Ovary (tissue), 9 donors: ENCODE results near the gene CACNA1D. TPM values are rescaled to one million over a fixed set of nuclear protein-coding genes. Genes with fewer than 3 reads are reported as not detected.
"Not testable (repeated sequence)": the region's sequence is repeated elsewhere in the genome, so short reads cannot be mapped to it uniquely, and the experiment has no call there.

ENCODE experiments used
- DNase-seq, 5 donors: peaks; one replicate each; pipeline ENCODE4 v3.0.0-alpha.2; 2019 to 2020
- H3K27ac ChIP-seq, 2 donors: fragments of 200-600 bp; one replicate each; pipeline versions ENCODE4 v1.5.1 to v1.8.0; 2019 to 2022
- H3K27me3 ChIP-seq: fragments of 200-600 bp; one replicate; pipeline ENCODE4 v1.8.0; 2022
- H3K36me3 ChIP-seq: fragments of 200-600 bp; sonication (generic); one replicate; pipeline ENCODE4 v1.5.1; 2019
- H3K4me1 ChIP-seq: one replicate; pipeline ENCODE4 v1.8.1; 2013; ENCODE audit warnings: mild to moderate bottlenecking, moderate library complexity; ENCODE audit not compliant: insufficient read depth
- H3K4me3 ChIP-seq: fragments of 200-600 bp; sonication (generic); one replicate; pipeline ENCODE4 v1.5.1; 2017
- H3K9me3 ChIP-seq, 2 donors: fragments of 200-600 bp in 1 of 2; sonication (generic) in 1 of 2; one replicate each; pipeline versions ENCODE4 v1.5.1 to v1.8.1; 2013 to 2019; ENCODE audit warnings: mild to moderate bottlenecking in 1 of 2, moderate library complexity in 1 of 2
- CTCF ChIP-seq, 3 donors: fragments of 450-650 bp in 2 of 3; fragments of 200-600 bp in 1 of 3; IDR thresholded peaks; one replicate each; pipeline versions ENCODE4 v1.5.1 to v1.8.0; 2016 to 2022; ENCODE audit warnings: antibody characterized with exemption in 3 of 3, mild to moderate bottlenecking in 1 of 3
- EP300 ChIP-seq: sonication (generic); formaldehyde crosslinking; IDR thresholded peaks from one replicate; pipeline ENCODE4 v1.6.1; 2017; ENCODE audit warnings: antibody characterized with exemption
- POLR2A ChIP-seq: fragments of 450-650 bp; IDR thresholded peaks from one replicate; pipeline ENCODE4 v1.6.1; 2017; ENCODE audit warnings: antibody characterized with exemption, mild to moderate bottlenecking, moderate library complexity
- WGBS, 3 donors: extraction: QIAGEN DNeasy Blood & Tissue Kit in 1 of 3; methylation state at CpG; one replicate each; pipeline versions ENCODE4 v1.1.5 to v1.1.7; 2013 to 2017; 5-methylcytosine and 5-hydroxymethylcytosine counted together
- intact Hi-C, 4 donors: fragments of 100-400 bp; cut with DNase I; formaldehyde crosslinking; loops; one replicate each; pipeline versions ENCODE4 v1.11.0 to v1.15.1; 2022 to 2023
- polyA plus RNA-seq, 2 donors: library from polyadenylated mRNA; stranded (reverse); fragments of 200-250 nt in 1 of 2; fragments of 350-450 nt in 1 of 2; fragmentation: Illumina TruSeq in 1 of 2; extraction: RNeasy Lipid Tissue Mini Kit (QIAGEN cat#74804) in 1 of 2; gene quantifications; one replicate each; pipeline ENCODE4 v1.2.3, GENCODE V29; 2013 to 2014
- total RNA-seq, 7 donors: library from RNA; depleted of rRNA in 2 of 7; stranded (reverse); fragments of >200 nt in 2 of 7; fragmentation: NEBNext Ultra II Directional in 3 of 7; extraction: Animal tissue kit (Norgen Biotek cat#: 25700) in 3 of 7; gene quantifications; one replicate each; pipeline versions ENCODE4 v1.1.0 to v1.2.4, GENCODE V29; 2016 to 2023
- donor health status: DM: no; HTN: no; CAD: no; lungs with moderate emphysema.
- donor health status: DM: no; HTN: no; CAD: no.
- donor health status: Bipolar disorder and iron deficiency.
- donor health status: DM: yes; HTN: yes; CAD: no.
- donor health status: DM: no; HTN: no; CAD: no.
- donor health status: DM: yes; HTN: yes; CAD: no.

The CACNA1D gene
- total and polyA plus RNA-seq, 9 donors: 0.23 to 9.3 (median 5.1) TPM

DNA sequence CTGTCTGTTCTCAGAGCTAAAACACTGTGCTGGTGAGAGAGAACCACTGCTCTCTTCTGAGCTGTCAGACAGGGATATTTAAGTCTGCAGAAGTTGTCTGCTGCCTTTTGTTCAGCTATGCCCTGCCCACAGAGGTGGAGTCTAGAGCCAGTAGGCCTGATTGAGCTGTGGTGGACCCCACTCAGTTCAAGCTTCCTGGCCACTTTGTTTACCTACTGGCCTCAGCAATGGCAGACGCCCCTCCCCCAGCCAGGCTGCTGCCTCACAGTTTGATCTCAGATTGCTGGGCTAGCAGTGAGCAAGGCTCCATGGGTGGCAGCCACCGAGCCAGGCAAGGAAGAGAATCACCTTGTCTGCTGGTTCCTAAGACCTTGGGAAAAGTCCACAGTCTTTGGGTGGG is 21.0 kb upstream of the CACNA1D start:
- 60 to 70% (median 63%) methylated on average over 2 of the region's 2 CpGs for WGBS, 3 donors
- TF ChIP-seq EP300 (no peak), CTCF (IDR thresholded peaks at IDR 0.05) (no peak)
- Histone ChIP-seq H3K4me3 (no peak overlapping the region), H3K9me3 (no peaks in the 10 kb centered on the region), H3K27ac (no peak overlapping the region), H3K27me3 (no peaks in the 10 kb centered on the region), H3K36me3 (no peaks in the 10 kb centered on the region), H3K4me1 (no peaks in the 10 kb centered on the region)
- no peak for DNase-seq
- intact Hi-C loops: no loop called here

DNA sequence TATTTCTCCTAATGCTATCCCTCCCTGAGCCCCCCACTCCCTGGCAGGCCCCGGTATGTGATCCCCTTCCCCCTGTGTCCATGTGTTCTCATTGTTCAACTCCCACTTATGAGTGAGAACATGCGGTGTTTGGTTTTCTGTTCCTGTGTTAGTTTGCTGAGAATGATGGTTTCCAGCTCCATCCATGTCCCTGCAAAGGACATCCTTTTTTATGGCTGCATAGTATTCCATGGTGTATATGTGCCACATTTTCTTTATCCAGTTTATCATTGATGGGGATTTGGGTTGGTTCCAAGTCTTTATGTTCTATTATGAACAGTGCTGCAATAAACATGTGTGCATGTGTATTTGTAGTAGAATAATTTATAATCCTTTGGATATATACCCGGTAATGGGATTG is 18.0 kb upstream of the CACNA1D start:
- H3K36me3 ChIP-seq, H3K9me3 ChIP-seq, H3K4me1 ChIP-seq, intact Hi-C loops, H3K4me3 ChIP-seq, DNase-seq, H3K27ac ChIP-seq, H3K27me3 ChIP-seq: not testable (repeated sequence)
- 81 to 97% (median 94%) methylated on average over 3 of the region's 3 CpGs for WGBS, 3 donors

GRCh38 chr3:53477689-53478088 is 16.7 kb upstream of the CACNA1D start:
- DNase-seq, H3K36me3 ChIP-seq, H3K9me3 ChIP-seq, intact Hi-C loops, H3K4me3 ChIP-seq, H3K27ac ChIP-seq, H3K27me3 ChIP-seq, H3K4me1 ChIP-seq: not testable (repeated sequence)
- WGBS, 3 donors: 59 to 79% (median 60%) methylated on average over 1 of the region's 1 CpG

DNA sequence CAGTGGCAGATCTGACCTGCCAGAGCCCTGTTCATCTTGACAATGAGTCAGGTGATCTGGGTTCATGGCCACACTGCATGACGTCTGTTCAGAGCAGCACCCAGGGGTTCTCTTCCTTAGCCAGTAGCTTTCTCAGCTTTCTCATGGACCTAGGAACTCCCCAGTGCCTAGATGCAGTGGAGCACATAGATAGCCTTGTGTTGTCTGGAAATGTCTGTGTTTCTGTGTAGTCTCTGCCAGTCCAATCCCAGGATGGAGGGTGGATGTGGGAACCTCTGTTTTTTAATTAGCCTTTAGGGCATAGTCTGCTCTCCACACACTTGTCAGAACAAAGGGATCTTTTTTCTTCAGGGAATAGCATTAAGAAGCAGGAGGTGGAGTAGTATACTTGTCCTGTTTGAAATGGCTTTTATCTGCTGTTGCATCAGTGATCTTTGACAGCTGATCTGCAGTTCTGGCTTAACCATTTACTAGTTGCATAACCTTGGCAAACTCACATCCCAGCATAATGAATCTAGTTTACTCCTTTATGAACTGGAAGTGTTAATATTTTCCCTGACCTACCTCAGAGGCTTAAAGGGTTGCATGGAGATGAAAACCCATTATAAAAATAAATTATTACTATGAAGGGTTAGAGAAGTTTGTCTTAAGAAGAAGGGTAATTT is 16.1 kb upstream of the CACNA1D start:
- H3K4me3 ChIP-seq: no peak overlapping the region
- no peak for DNase-seq
- H3K36me3 ChIP-seq: no peaks in the 10 kb centered on the region
- intact Hi-C loops: no loop called here
- no peak overlapping the region for H3K27ac ChIP-seq
- H3K9me3 ChIP-seq: no peaks in the 10 kb centered on the region
- no peak for TF ChIP-seq POLR2A
- no peak for TF ChIP-seq CTCF (IDR thresholded peaks at IDR 0.05)
- H3K4me1 ChIP-seq: no peaks in the 10 kb centered on the region
- no peaks in the 10 kb centered on the region for H3K27me3 ChIP-seq
- WGBS, 3 donors: 20 to 32% (median 25%) methylated on average over 1 of the region's 1 CpG

DNA sequence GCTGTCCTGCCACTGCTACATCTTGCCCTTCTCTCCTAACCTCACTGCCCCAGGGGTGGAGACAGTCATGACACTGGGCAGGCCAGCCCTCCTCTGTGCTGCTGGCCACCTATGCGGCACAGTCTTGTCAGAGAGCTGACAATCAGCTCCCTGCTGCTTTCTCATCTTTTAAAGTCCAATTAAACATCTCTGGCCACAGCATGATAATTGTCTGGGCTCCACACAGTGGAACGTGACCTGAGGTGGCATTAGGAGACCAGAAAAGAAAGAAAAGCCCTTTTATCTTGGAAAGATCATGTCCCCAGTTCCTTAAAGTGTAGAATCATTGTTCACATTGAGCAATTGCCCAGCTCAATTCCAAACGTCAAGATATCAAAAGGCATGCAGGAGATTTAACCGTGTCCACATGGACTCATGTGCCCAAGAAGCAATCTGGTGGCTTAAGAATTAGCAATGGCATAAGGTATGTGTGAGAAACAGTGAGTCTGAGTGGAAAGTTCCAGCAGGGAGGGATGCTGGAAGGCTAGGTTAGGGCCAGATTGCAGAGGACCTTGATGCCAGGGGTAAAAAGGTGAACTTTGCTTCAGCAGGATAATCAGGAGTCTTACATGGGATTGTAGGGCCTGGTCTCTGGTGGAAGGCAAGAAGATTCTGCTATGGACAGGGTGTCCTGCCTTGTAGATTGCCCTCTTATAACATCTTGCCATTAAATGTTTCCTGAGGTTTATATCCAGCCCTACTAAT is 15.3 kb upstream of the CACNA1D start:
- 53 to 74% (median 60%) methylated on average over 4 of the region's 4 CpGs for WGBS, 3 donors
- DNase-seq: no peak
- Histone ChIP-seq H3K9me3 (no peaks in the 10 kb centered on the region), H3K4me1 (no peaks in the 10 kb centered on the region), H3K27me3 (no peaks in the 10 kb centered on the region), H3K36me3 (no peaks in the 10 kb centered on the region), H3K27ac (no peak overlapping the region), H3K4me3 (no peak overlapping the region)
- TF ChIP-seq CTCF (IDR thresholded peaks at IDR 0.05) (no peak), EP300 (no peak), POLR2A (no peak)
- intact Hi-C loops: no loop called here
